DND-41 (cell line): Measurements from ENCODE around the gene SLC35F2.
A peak's percentile ranks its signal among the peaks of the same experiment; 100 is the strongest.

ENCODE experiments used
- ATAC-seq: fragments of 200-7000 bp; cut with Tn5 transposase; 3 replicates; pipeline ENCODE4 v1.9.1; 2021; ENCODE audit warnings: low read depth; ENCODE audit not compliant: insufficient read depth
- DNase-seq: peaks from one replicate; pipeline ENCODE4 v3.0.0-alpha.2; 2020
- H2AFZ ChIP-seq: 2 replicates; pipeline ENCODE4 v1.6.0; 2012; ENCODE audit warnings: low read depth, low read length
- H3K27ac ChIP-seq: 2 replicates; pipeline ENCODE4 v1.5.1; 2012; ENCODE audit warnings: low read length, inconsistent platforms
- H3K27me3 ChIP-seq: fragments of 200-600 bp; sonication (generic); 2 replicates; pipeline ENCODE4 v1.6.0; 2012; ENCODE audit warnings: low read length, mild to moderate bottlenecking, inconsistent platforms; ENCODE audit not compliant: insufficient read depth, poor library complexity
- H3K36me3 ChIP-seq: 2 replicates; pipeline ENCODE4 v1.5.1; 2012; ENCODE audit warnings: low read length, inconsistent platforms; ENCODE audit not compliant: insufficient read depth
- H3K4me1 ChIP-seq: 2 replicates; pipeline ENCODE4 v1.5.1; 2012; ENCODE audit warnings: mild to moderate bottlenecking, low read length; ENCODE audit not compliant: insufficient read depth
- H3K4me2 ChIP-seq: 2 replicates; pipeline ENCODE4 v1.6.0; 2012; ENCODE audit warnings: mild to moderate bottlenecking, moderate library complexity, low read length, inconsistent platforms; ENCODE audit not compliant: insufficient read depth
- H3K4me3 ChIP-seq, 2 experiments: fragments of 200-600 bp in 1 of 2; shearing (Covaris generic) in 1 of 2; 2 replicates each; pipeline ENCODE4 v1.5.1; 2012 to 2016; ENCODE audit warnings: inconsistent platforms in 2 of 2, low read length in 2 of 2, mild to moderate bottlenecking in 2 of 2, low read depth in 1 of 2, moderate library complexity in 1 of 2
- H3K79me2 ChIP-seq: 2 replicates; pipeline ENCODE4 v1.6.0; 2012; ENCODE audit warnings: low read length, inconsistent platforms; ENCODE audit not compliant: insufficient read depth
- H3K9ac ChIP-seq: 2 replicates; pipeline ENCODE4 v1.6.0; 2012; ENCODE audit warnings: low read depth, mild to moderate bottlenecking, inconsistent platforms, low read length, moderate library complexity
- H3K9me3 ChIP-seq: 2 replicates; pipeline ENCODE4 v1.5.1; 2012; ENCODE audit warnings: low read length, moderate library complexity, mild to moderate bottlenecking, inconsistent platforms; ENCODE audit not compliant: insufficient read depth, severe bottlenecking
- H4K20me1 ChIP-seq: 2 replicates; pipeline ENCODE4 v1.6.0; 2012; ENCODE audit warnings: low read length; ENCODE audit not compliant: insufficient read depth
- CTCF ChIP-seq: IDR thresholded peaks from 2 replicates; pipeline ENCODE4 v1.5.1; 2012; ENCODE audit warnings: borderline replicate concordance, low read length, moderate library complexity, mild to moderate bottlenecking; ENCODE audit not compliant: poor library complexity, severe bottlenecking; ENCODE audit errors: extremely low read depth
- EZH2 ChIP-seq: IDR thresholded peaks from 3 replicates; pipeline ENCODE4 v1.6.1; 2012; ENCODE audit warnings: borderline replicate concordance, low read depth, mild to moderate bottlenecking, moderate library complexity, low read length, inconsistent platforms; ENCODE audit not compliant: severe bottlenecking

Gene SLC35F2

DNA sequence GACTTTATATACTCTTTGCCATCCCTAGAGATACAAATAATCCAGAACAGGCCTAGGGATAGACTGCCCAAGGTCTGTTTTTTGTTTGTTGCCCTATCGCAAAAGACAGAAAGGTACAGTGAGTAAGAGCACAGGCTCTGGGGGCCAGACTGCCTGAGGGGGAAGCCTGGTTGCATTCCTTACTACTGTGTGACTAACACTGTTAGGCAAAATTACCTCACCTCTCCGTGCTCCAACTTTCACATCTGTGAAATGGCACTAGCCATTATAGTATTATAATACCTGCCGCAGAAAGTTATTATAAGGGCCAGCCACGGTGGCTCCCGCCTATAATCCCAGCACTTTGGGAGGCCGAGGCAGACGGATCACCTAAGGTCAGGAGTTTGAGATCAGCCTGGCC, 14.5 kb downstream of the SLC35F2 start:
- Histone ChIP-seq H3K27ac (no peak overlapping the region), H4K20me1 (no peaks in the 10 kb centered on the region), H2AFZ (no peak overlapping the region), H3K79me2 (no peaks in the 10 kb centered on the region), H3K9me3 (no peaks in the 10 kb centered on the region), H3K4me2 (no peak overlapping the region), H3K36me3 (no peaks in the 10 kb centered on the region), H3K4me1 (no peaks in the 10 kb centered on the region), H3K9ac (no peak overlapping the region), H3K27me3 (no peaks in the 10 kb centered on the region), H3K4me3 (no peak overlapping the region)
- ATAC-seq (no peak), DNase-seq (no peak)
- no peak for TF ChIP-seq CTCF
- no peak for TF ChIP-seq EZH2

- H3K27me3 ChIP-seq, result no peaks in the 10 kb centered on the region
- DNase-seq, result no peak
- H3K36me3 ChIP-seq, result no peaks in the 10 kb centered on the region
- no peaks in the 10 kb centered on the region for H4K20me1 ChIP-seq
- no peak overlapping the region for H3K9ac ChIP-seq
- H3K4me1 ChIP-seq, result no peaks in the 10 kb centered on the region
- H3K79me2 ChIP-seq, result no peaks in the 10 kb centered on the region
- no peak overlapping the region for H2AFZ ChIP-seq
- no peak for ATAC-seq
- TF ChIP-seq CTCF (no peak), EZH2 (no peak)
- no peak overlapping the region for H3K4me2 ChIP-seq
- H3K9me3 ChIP-seq, result no peaks in the 10 kb centered on the region
- H3K27ac ChIP-seq, result no peak overlapping the region
- no peak overlapping the region for H3K4me3 ChIP-seq
Observed at GRCh38 chr11:107842412-107843100, 16.0 kb downstream of the SLC35F2 start.

DNA sequence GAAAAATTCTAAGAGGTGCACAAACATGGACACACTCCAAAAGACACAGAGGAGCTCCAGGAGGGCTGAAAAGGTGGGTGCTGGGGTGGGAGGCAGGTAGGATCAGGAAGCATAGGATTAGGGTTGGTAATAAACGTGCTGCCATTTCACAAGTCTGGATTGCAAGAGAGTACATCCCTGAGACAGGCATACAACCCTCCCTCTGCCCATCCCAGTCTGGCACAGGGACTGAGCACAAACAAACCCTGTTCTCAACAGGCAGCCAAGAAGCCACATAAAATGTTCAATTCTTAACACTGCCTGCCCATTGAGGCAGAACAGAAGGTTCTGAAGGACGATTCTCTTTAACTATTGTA, 18.5 kb downstream of the SLC35F2 start:
- no peak for TF ChIP-seq EZH2
- no peaks in the 10 kb centered on the region for H3K79me2 ChIP-seq

GRCh38 chr11:107836851-107837250, 21.7 kb downstream of the SLC35F2 start:
- H3K27ac ChIP-seq, result no peak overlapping the region
- no peak for ATAC-seq
- no peak for DNase-seq
- no peaks in the 10 kb centered on the region for H3K9me3 ChIP-seq
- no peaks in the 10 kb centered on the region for H3K4me1 ChIP-seq
- no peak overlapping the region for H3K9ac ChIP-seq
- H3K27me3 ChIP-seq, result no peaks in the 10 kb centered on the region
- no peaks in the 10 kb centered on the region for H4K20me1 ChIP-seq
- TF ChIP-seq EZH2, result no peak
- TF ChIP-seq CTCF, result no peak
- H3K4me2 ChIP-seq, result no peak overlapping the region
- no peaks in the 10 kb centered on the region for H3K36me3 ChIP-seq
- H3K79me2 ChIP-seq, result no peaks in the 10 kb centered on the region
- H3K4me3 ChIP-seq, result no peak overlapping the region
- no peak overlapping the region for H2AFZ ChIP-seq

More for the DNA sequence above, 18.5 kb downstream of the SLC35F2 start:
- no peaks in the 10 kb centered on the region for H3K4me1 ChIP-seq
- H3K36me3 ChIP-seq, result no peaks in the 10 kb centered on the region
- H2AFZ ChIP-seq, result no peak overlapping the region
- H4K20me1 ChIP-seq, result no peaks in the 10 kb centered on the region
- DNase-seq, result no peak
- H3K4me3 ChIP-seq, result no peak overlapping the region
- ATAC-seq, result peak; percentile 30; the same call in 1 of the 3 replicates
- no peaks in the 10 kb centered on the region for H3K27me3 ChIP-seq
- no peak overlapping the region for H3K4me2 ChIP-seq
- no peak overlapping the region for H3K9ac ChIP-seq
- no peak overlapping the region for H3K27ac ChIP-seq
- H3K9me3 ChIP-seq, result no peaks in the 10 kb centered on the region
